HUES48 (cell line): ENCODE measurements around the gene CISH.

Experiments used
- H3K27ac ChIP-seq: one replicate; pipeline ENCODE4 v1.7.0; 2013; ENCODE audit warnings: low read depth, low read length, inconsistent platforms
- H3K27me3 ChIP-seq: 2 replicates; pipeline ENCODE4 v1.6.1; 2013; ENCODE audit warnings: mild to moderate bottlenecking, low read length; ENCODE audit not compliant: control insufficient read depth, insufficient read depth
- H3K36me3 ChIP-seq: 2 replicates; pipeline ENCODE4 v1.6.1; 2013; ENCODE audit warnings: low read length; ENCODE audit not compliant: control insufficient read depth, insufficient read depth
- H3K4me1 ChIP-seq: 2 replicates; pipeline ENCODE4 v1.6.1; 2013; ENCODE audit warnings: mild to moderate bottlenecking, low read length; ENCODE audit not compliant: control insufficient read depth, insufficient read depth
- H3K4me3 ChIP-seq: 2 replicates; pipeline ENCODE4 v1.5.1; 2013; ENCODE audit warnings: mild to moderate bottlenecking, low read depth, low read length
- H3K9ac ChIP-seq: 2 replicates; pipeline ENCODE4 v1.6.1; 2013; ENCODE audit warnings: mild to moderate bottlenecking, low read depth, low read length, moderate library complexity
- H3K9me3 ChIP-seq: 2 replicates; pipeline ENCODE4 v1.6.1; 2013; ENCODE audit warnings: low read length; ENCODE audit not compliant: control insufficient read depth, insufficient read depth

The CISH gene

GRCh38 chr3:50604628-50605588, 6.7 kb downstream of the CISH start:
- no peak overlapping the region for H3K27ac ChIP-seq
- no peak overlapping the region for H3K4me3 ChIP-seq
- H3K27me3 ChIP-seq, result no peaks in the 10 kb centered on the region
- no peaks in the 10 kb centered on the region for H3K36me3 ChIP-seq
- no peak overlapping the region for H3K9ac ChIP-seq
- no peaks in the 10 kb centered on the region for H3K4me1 ChIP-seq
- no peaks in the 10 kb centered on the region for H3K9me3 ChIP-seq

- H3K36me3 ChIP-seq, result no peaks in the 10 kb centered on the region
- no peaks in the 10 kb centered on the region for H3K4me1 ChIP-seq
- no peak overlapping the region for H3K9ac ChIP-seq
- H3K9me3 ChIP-seq, result no peaks in the 10 kb centered on the region
- no peak overlapping the region for H3K27ac ChIP-seq
- H3K4me3 ChIP-seq, result no peak overlapping the region
- no peaks in the 10 kb centered on the region for H3K27me3 ChIP-seq
These were observed 7.4 kb downstream of the CISH start for GRCh38 chr3:50604110-50604621.

GRCh38 chr3:50603261-50604109, 8.1 kb downstream of the CISH start:
- Histone ChIP-seq H3K9me3 (no peaks in the 10 kb centered on the region), H3K4me1 (no peaks in the 10 kb centered on the region), H3K9ac (no peak overlapping the region), H3K27ac (no peak overlapping the region), H3K4me3 (no peak overlapping the region), H3K36me3 (no peaks in the 10 kb centered on the region), H3K27me3 (no peaks in the 10 kb centered on the region)

- Histone ChIP-seq H3K4me3 (no peak overlapping the region), H3K27ac (no peak overlapping the region), H3K9ac (no peak overlapping the region), H3K27me3 (no peaks in the 10 kb centered on the region), H3K36me3 (no peaks in the 10 kb centered on the region), H3K9me3 (no peaks in the 10 kb centered on the region), H3K4me1 (no peaks in the 10 kb centered on the region)
These were observed 8.9 kb downstream of the CISH start for GRCh38 chr3:50602595-50603191.

- Histone ChIP-seq H3K4me3 (no peak overlapping the region), H3K27me3 (no peaks in the 10 kb centered on the region), H3K9me3 (no peaks in the 10 kb centered on the region), H3K27ac (no peak overlapping the region), H3K36me3 (no peaks in the 10 kb centered on the region), H3K4me1 (no peaks in the 10 kb centered on the region), H3K9ac (no peak overlapping the region)
These were observed 10.6 kb downstream of the CISH start for GRCh38 chr3:50600841-50601591.

- H3K9ac ChIP-seq, result no peak overlapping the region
- H3K27ac ChIP-seq, result no peak overlapping the region
- H3K9me3 ChIP-seq, result no peaks in the 10 kb centered on the region
- H3K27me3 ChIP-seq, result no peaks in the 10 kb centered on the region
- H3K4me3 ChIP-seq, result no peak overlapping the region
- H3K4me1 ChIP-seq, result no peaks in the 10 kb centered on the region
- H3K36me3 ChIP-seq, result no peaks in the 10 kb centered on the region
These were observed 11.3 kb downstream of the CISH start for GRCh38 chr3:50600141-50600753.

- H3K27me3 ChIP-seq, result no peaks in the 10 kb centered on the region
- no peaks in the 10 kb centered on the region for H3K36me3 ChIP-seq
- no peak overlapping the region for H3K4me3 ChIP-seq
- H3K9me3 ChIP-seq, result no peaks in the 10 kb centered on the region
- H3K9ac ChIP-seq, result no peak overlapping the region
- H3K27ac ChIP-seq, result no peak overlapping the region
- H3K4me1 ChIP-seq, result no peaks in the 10 kb centered on the region
These were observed 11.9 kb downstream of the CISH start for GRCh38 chr3:50599716-50600118.

GRCh38 chr3:50599115-50599715, 12.4 kb downstream of the CISH start:
- H3K9me3 ChIP-seq, result no peaks in the 10 kb centered on the region
- no peak overlapping the region for H3K4me3 ChIP-seq
- no peaks in the 10 kb centered on the region for H3K4me1 ChIP-seq
- no peaks in the 10 kb centered on the region for H3K27me3 ChIP-seq
- H3K9ac ChIP-seq, result no peak overlapping the region
- no peak overlapping the region for H3K27ac ChIP-seq
- no peaks in the 10 kb centered on the region for H3K36me3 ChIP-seq

GRCh38 chr3:50594253-50594785, 17.3 kb downstream of the CISH start:
- Histone ChIP-seq H3K4me3 (no peak overlapping the region), H3K9me3 (no peaks in the 10 kb centered on the region), H3K36me3 (no peaks in the 10 kb centered on the region), H3K27ac (no peak overlapping the region), H3K9ac (no peak overlapping the region), H3K4me1 (no peaks in the 10 kb centered on the region; the same call in 1 of the 2 replicates), H3K27me3 (no peaks in the 10 kb centered on the region)
